ENCODE data around the gene USF1.

GRCh38 chr1:161032409-161032808 is 13.4 kb downstream of the USF1 start:
- TF ChIP-seq, protein P1, sequence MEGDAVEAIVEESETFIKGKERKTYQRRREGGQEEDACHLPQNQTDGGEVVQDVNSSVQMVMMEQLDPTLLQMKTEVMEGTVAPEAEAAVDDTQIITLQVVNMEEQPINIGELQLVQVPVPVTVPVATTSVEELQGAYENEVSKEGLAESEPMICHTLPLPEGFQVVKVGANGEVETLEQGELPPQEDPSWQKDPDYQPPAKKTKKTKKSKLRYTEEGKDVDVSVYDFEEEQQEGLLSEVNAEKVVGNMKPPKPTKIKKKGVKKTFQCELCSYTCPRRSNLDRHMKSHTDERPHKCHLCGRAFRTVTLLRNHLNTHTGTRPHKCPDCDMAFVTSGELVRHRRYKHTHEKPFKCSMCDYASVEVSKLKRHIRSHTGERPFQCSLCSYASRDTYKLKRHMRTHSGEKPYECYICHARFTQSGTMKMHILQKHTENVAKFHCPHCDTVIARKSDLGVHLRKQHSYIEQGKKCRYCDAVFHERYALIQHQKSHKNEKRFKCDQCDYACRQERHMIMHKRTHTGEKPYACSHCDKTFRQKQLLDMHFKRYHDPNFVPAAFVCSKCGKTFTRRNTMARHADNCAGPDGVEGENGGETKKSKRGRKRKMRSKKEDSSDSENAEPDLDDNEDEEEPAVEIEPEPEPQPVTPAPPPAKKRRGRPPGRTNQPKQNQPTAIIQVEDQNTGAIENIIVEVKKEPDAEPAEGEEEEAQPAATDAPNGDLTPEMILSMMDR (IDR thresholded peaks at IDR 0.05), result no peak
- TF ChIP-seq ZFX (IDR thresholded peaks at IDR 0.05; ENCODE audit: borderline replicate concordance), result no peak
